HL-60 (cell line): ENCODE results near the gene MPP4.

ENCODE experiments used
- CTCF ChIP-seq: IDR thresholded peaks from one replicate; pipeline ENCODE4 v1.5.1; 2011; ENCODE audit warnings: low read length, control low read depth, inconsistent platforms; ENCODE audit not compliant: insufficient read depth
- POLR2AphosphoS5 ChIP-seq: IDR thresholded peaks from 2 replicates; pipeline ENCODE4 v1.6.1; 2012; ENCODE audit warnings: low read depth
- REST ChIP-seq: IDR thresholded peaks from 2 replicates; pipeline ENCODE4 v1.6.1; 2012; ENCODE audit warnings: low read depth; ENCODE audit not compliant: insufficient replicate concordance
- SPI1 ChIP-seq: IDR thresholded peaks from 2 replicates; pipeline ENCODE4 v1.6.1; 2012; ENCODE audit warnings: low read depth, mild to moderate bottlenecking, borderline replicate concordance

- TF ChIP-seq CTCF: no peak
- no peak for TF ChIP-seq POLR2AphosphoS5
- no peak for TF ChIP-seq REST
- TF ChIP-seq SPI1: no peak
Observed at GRCh38 chr2:201733544-201733943, 35.1 kb upstream of the MPP4 start.
